ENCODE measurements around the gene SH3RF3. TPM values are rescaled to one million over a fixed set of nuclear protein-coding genes. Genes with fewer than 3 reads are reported as not detected.

SH3RF3 gene
- total RNA-seq (2021; ENCODE audit: unreplicated experiment) = 4.9 TPM
- 5.4 TPM for polyA plus RNA-seq (2012; ENCODE audit: insufficient read length)
- percentile 54 among the genes with signal in this experiment for Bru-seq, nascent RNA
- percentile 50 among the genes with signal in this experiment for BruChase-seq, experiment 1, labeled RNA remaining after a 2-hour chase
- percentile 50 among the genes with signal in this experiment for BruChase-seq, experiment 2, labeled RNA remaining after a 6-hour chase
- long read RNA-seq, partial matches to known transcripts = 15 of 16 reads
- long read RNA-seq, other reads (novel, unspliced or antisense) = 1 of 16 reads

DNA sequence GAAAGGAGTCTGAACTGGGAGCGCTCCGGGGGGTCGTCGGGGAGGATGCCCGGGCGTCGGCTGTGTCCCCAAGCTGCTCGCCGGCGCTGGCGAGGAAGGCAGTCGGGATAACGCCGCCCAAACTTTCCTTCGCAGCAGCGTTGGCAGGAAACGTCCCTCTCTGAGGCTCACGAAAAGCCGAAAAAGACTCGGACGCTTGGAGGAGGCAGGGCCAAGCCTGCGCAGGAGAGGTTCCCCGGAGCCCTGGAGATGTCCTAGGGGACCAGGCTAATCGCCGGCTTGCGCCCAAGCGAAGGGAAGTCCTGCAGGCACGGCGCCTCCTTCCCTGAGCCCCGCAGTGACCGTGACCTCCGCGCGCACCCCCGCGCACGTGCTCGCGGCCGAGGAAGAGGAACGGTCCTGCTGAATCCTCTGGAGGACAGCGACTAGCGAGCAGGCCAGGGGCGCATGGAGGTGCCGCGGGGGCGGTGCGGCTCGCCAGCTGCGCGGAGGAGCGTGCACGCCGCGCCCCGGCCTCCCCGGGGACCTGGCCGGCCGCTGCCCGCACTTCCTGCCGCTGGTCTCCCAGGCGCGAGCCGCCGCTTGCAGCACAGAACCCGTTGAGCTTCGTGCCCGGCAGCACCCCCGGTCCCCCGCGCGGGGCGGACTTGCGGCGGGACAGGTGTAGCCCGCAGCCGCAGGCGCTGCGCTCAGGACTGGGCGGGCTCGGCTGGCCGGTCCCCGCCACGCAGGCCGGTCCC is at the start of gene SH3RF3:
Gene SH3RF3 (plus strand): TSS at position 590 of the 740 bp plus-strand sequence.
- CTCF ChIA-PET = interaction anchor here (0.5 kb wide), 1 partner anchor 532 kb away, joined by 4 read pairs; no protein-coding TSS in a partner anchor

DNA sequence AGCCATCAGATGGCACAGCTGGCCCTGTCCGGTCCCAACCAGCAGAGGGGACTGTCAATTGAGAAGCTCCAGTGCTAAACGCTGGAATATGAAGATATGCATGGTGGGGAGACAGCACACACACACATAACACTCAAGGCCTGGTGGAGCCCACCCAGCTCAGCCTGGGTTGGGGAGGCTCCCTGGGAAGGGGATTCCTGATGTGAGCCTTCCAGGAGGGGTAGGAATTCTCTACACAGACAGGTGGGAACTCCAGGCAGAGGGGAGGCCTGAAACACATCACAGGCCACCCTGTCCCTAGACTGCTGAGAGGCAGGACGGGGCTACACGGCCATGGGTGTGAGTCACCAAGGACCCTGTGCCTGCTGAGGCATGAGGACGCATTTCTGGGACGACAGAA is 49.4 kb upstream of the SH3RF3 start:
- Histone ChIP-seq H3K4me1 (ENCODE audit: control insufficient read depth, insufficient read depth, low read length) (no peaks in the 10 kb centered on the region), H3K9me3 (ENCODE audit: control insufficient read depth, insufficient read depth, low read depth, low read length) (no peaks in the 10 kb centered on the region), H3K4me3 (ENCODE audit: low read depth in 2 of 2, low read length in 2 of 2) (no peak overlapping the region), H3K27me3 (ENCODE audit: control insufficient read depth, insufficient read depth, low read length) (no peaks in the 10 kb centered on the region; the same call in 1 of the 2 replicates), H3K27ac (ENCODE audit: low read length) (no peak overlapping the region), H3K36me3 (ENCODE audit: control insufficient read depth, insufficient read depth, low read length) (no peaks in the 10 kb centered on the region)
- in situ Hi-C loops (cut with HindIII; ENCODE audit: low pct_unique_long_range_greater_than_20kb, low sequenced_read_pairs) = no loop called here
- intact Hi-C loops (cut with micrococcal nuclease; ENCODE audit: unreplicated experiment) = no loop called here
- no TSS peak for BruUV-seq (replicated peaks)
- DNase-seq (ENCODE audit: low read depth, low spot score) (no peak), ATAC-seq (peak; percentile 38; the same call in 1 of the 2 replicates)
- ChIA-PET POLR2A (no interaction called here), CTCF (no interaction called here)
- TF ChIP-seq SIN3A (IDR thresholded peaks at IDR 0.05; ENCODE audit: borderline replicate concordance, insufficient read depth, low read depth, low read length) = no peak
- no peak for TF ChIP-seq POLR2AphosphoS5 (IDR thresholded peaks at IDR 0.05; ENCODE audit: low read depth, low read length)
- TF ChIP-seq, protein P1, sequence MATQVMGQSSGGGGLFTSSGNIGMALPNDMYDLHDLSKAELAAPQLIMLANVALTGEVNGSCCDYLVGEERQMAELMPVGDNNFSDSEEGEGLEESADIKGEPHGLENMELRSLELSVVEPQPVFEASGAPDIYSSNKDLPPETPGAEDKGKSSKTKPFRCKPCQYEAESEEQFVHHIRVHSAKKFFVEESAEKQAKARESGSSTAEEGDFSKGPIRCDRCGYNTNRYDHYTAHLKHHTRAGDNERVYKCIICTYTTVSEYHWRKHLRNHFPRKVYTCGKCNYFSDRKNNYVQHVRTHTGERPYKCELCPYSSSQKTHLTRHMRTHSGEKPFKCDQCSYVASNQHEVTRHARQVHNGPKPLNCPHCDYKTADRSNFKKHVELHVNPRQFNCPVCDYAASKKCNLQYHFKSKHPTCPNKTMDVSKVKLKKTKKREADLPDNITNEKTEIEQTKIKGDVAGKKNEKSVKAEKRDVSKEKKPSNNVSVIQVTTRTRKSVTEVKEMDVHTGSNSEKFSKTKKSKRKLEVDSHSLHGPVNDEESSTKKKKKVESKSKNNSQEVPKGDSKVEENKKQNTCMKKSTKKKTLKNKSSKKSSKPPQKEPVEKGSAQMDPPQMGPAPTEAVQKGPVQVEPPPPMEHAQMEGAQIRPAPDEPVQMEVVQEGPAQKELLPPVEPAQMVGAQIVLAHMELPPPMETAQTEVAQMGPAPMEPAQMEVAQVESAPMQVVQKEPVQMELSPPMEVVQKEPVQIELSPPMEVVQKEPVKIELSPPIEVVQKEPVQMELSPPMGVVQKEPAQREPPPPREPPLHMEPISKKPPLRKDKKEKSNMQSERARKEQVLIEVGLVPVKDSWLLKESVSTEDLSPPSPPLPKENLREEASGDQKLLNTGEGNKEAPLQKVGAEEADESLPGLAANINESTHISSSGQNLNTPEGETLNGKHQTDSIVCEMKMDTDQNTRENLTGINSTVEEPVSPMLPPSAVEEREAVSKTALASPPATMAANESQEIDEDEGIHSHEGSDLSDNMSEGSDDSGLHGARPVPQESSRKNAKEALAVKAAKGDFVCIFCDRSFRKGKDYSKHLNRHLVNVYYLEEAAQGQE (IDR thresholded peaks at IDR 0.05; ENCODE audit: insufficient read depth in 1 of 2, low read depth in 2 of 2, low read length in 1 of 2) = no peak
- TF ChIP-seq, protein P2, sequence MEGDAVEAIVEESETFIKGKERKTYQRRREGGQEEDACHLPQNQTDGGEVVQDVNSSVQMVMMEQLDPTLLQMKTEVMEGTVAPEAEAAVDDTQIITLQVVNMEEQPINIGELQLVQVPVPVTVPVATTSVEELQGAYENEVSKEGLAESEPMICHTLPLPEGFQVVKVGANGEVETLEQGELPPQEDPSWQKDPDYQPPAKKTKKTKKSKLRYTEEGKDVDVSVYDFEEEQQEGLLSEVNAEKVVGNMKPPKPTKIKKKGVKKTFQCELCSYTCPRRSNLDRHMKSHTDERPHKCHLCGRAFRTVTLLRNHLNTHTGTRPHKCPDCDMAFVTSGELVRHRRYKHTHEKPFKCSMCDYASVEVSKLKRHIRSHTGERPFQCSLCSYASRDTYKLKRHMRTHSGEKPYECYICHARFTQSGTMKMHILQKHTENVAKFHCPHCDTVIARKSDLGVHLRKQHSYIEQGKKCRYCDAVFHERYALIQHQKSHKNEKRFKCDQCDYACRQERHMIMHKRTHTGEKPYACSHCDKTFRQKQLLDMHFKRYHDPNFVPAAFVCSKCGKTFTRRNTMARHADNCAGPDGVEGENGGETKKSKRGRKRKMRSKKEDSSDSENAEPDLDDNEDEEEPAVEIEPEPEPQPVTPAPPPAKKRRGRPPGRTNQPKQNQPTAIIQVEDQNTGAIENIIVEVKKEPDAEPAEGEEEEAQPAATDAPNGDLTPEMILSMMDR (IDR thresholded peaks at IDR 0.05) = no peak
- no peak for TF ChIP-seq TCF7L2 (IDR thresholded peaks at IDR 0.05; ENCODE audit: low read depth, low read length)

More for the DNA sequence above, at the start of gene SH3RF3:
- TF ChIP-seq, protein P1 (IDR thresholded peaks at IDR 0.05; ENCODE audit: insufficient read depth in 1 of 2, low read depth in 2 of 2, low read length in 1 of 2) = no peak
- Histone ChIP-seq H3K36me3 (ENCODE audit: control insufficient read depth, insufficient read depth, low read length) (no peaks in the 10 kb centered on the region), H3K27me3 (ENCODE audit: control insufficient read depth, insufficient read depth, low read length) (peaks cover 2% of the 10 kb centered on the region), H3K4me1 (ENCODE audit: control insufficient read depth, insufficient read depth, low read length) (peaks cover 20% of the 10 kb centered on the region), H3K27ac (ENCODE audit: low read length) (peak within 1 kb of the TSS; percentile 34; the same call in 1 of the 2 replicates), H3K9me3 (ENCODE audit: control insufficient read depth, insufficient read depth, low read depth, low read length) (no peaks in the 10 kb centered on the region), H3K4me3 (ENCODE audit: low read depth in 2 of 2, low read length in 2 of 2) (peak within 1 kb of the TSS; percentile 57 to 61)
- no peak for DNase-seq (ENCODE audit: low read depth, low spot score)
- BruUV-seq (replicated peaks) = TSS peak; percentile 81
- POLR2A ChIA-PET = no interaction called here
- in situ Hi-C loops (cut with HindIII; ENCODE audit: low pct_unique_long_range_greater_than_20kb, low sequenced_read_pairs) = no loop called here
- peak; percentile 60 for ATAC-seq
- intact Hi-C loops (cut with micrococcal nuclease; ENCODE audit: unreplicated experiment) = no loop called here

Measured in Panc1 (cell line).